ENCODE results near the gene RFNG.

RFNG gene

GRCh38 chr17:82049521-82049971 is 2.1 kb downstream of the RFNG start:
- WGBS, 2 experiments: 96% methylated on average over 16 of the region's 16 CpGs
- H3K36me3 ChIP-seq (ENCODE audit: control insufficient read depth, insufficient read depth, low read length): peaks cover 14% of the 10 kb centered on the region
- no peaks in the 10 kb centered on the region for H3K27me3 ChIP-seq (ENCODE audit: control insufficient read depth, insufficient read depth, low read length, poor library complexity, severe bottlenecking)
- H3K9me3 ChIP-seq (ENCODE audit: control insufficient read depth, low read length): no peaks in the 10 kb centered on the region
- no peak overlapping the region for H3K27ac ChIP-seq (ENCODE audit: insufficient read depth, low read depth, low read length, poor library complexity, severe bottlenecking)
- peaks cover 8% of the 10 kb centered on the region for H3K4me1 ChIP-seq (ENCODE audit: control insufficient read depth, insufficient read depth, low read length)
- no peak overlapping the region for H3K4me3 ChIP-seq (ENCODE audit: insufficient read depth, low read depth, low read length)

- peaks cover 8% of the 10 kb centered on the region for H3K4me1 ChIP-seq (ENCODE audit: control insufficient read depth, insufficient read depth, low read length)
- H3K27me3 ChIP-seq (ENCODE audit: control insufficient read depth, insufficient read depth, low read length, poor library complexity, severe bottlenecking): no peaks in the 10 kb centered on the region
- H3K36me3 ChIP-seq (ENCODE audit: control insufficient read depth, insufficient read depth, low read length): peaks cover 9% of the 10 kb centered on the region
- no peak overlapping the region for H3K27ac ChIP-seq (ENCODE audit: insufficient read depth, low read depth, low read length, poor library complexity, severe bottlenecking)
- no peaks in the 10 kb centered on the region for H3K9me3 ChIP-seq (ENCODE audit: control insufficient read depth, low read length)
- 90 to 93% methylated on average over 8 of the region's 8 CpGs for WGBS, 2 experiments
- no peak overlapping the region for H3K4me3 ChIP-seq (ENCODE audit: insufficient read depth, low read depth, low read length)
Measured at GRCh38 chr17:82049106-82049505, 2.5 kb downstream of the RFNG start.

- H3K36me3 ChIP-seq (ENCODE audit: control insufficient read depth, insufficient read depth, low read length): peaks cover 4% of the 10 kb centered on the region
- no peaks in the 10 kb centered on the region for H3K27me3 ChIP-seq (ENCODE audit: control insufficient read depth, insufficient read depth, low read length, poor library complexity, severe bottlenecking)
- peaks cover 8% of the 10 kb centered on the region for H3K4me1 ChIP-seq (ENCODE audit: control insufficient read depth, insufficient read depth, low read length)
- no peak overlapping the region for H3K27ac ChIP-seq (ENCODE audit: insufficient read depth, low read depth, low read length, poor library complexity, severe bottlenecking)
- H3K4me3 ChIP-seq (ENCODE audit: insufficient read depth, low read depth, low read length): no peak overlapping the region
- H3K9me3 ChIP-seq (ENCODE audit: control insufficient read depth, low read length): no peaks in the 10 kb centered on the region
- 92 to 95% methylated on average over 20 of the region's 20 CpGs for WGBS, 2 experiments
Measured at GRCh38 chr17:82048571-82048971, 3.0 kb downstream of the RFNG start.

GRCh38 chr17:82047914-82048570 is 3.6 kb downstream of the RFNG start:
- WGBS, 2 experiments: 88 to 92% methylated on average over 25 of the region's 25 CpGs
- Histone ChIP-seq H3K36me3 (ENCODE audit: control insufficient read depth, insufficient read depth, low read length) (peaks cover 3% of the 10 kb centered on the region), H3K4me1 (ENCODE audit: control insufficient read depth, insufficient read depth, low read length) (peaks cover 7% of the 10 kb centered on the region)

GRCh38 chr17:82047379-82047778 is 4.2 kb downstream of the RFNG start:
- Histone ChIP-seq H3K36me3 (ENCODE audit: control insufficient read depth, insufficient read depth, low read length) (peaks cover 3% of the 10 kb centered on the region), H3K27ac (ENCODE audit: insufficient read depth, low read depth, low read length, poor library complexity, severe bottlenecking) (no peak overlapping the region), H3K4me1 (ENCODE audit: control insufficient read depth, insufficient read depth, low read length) (peaks cover 5% of the 10 kb centered on the region), H3K27me3 (ENCODE audit: control insufficient read depth, insufficient read depth, low read length, poor library complexity, severe bottlenecking) (no peaks in the 10 kb centered on the region), H3K4me3 (ENCODE audit: insufficient read depth, low read depth, low read length) (no peak overlapping the region), H3K9me3 (ENCODE audit: control insufficient read depth, low read length) (no peaks in the 10 kb centered on the region)
- WGBS, 2 experiments: 93 to 95% methylated on average over 24 of the region's 24 CpGs

More at GRCh38 chr17:82047914-82048570, 3.6 kb downstream of the RFNG start:
- Histone ChIP-seq H3K27me3 (ENCODE audit: control insufficient read depth, insufficient read depth, low read length, poor library complexity, severe bottlenecking) (no peaks in the 10 kb centered on the region), H3K27ac (ENCODE audit: insufficient read depth, low read depth, low read length, poor library complexity, severe bottlenecking) (no peak overlapping the region), H3K9me3 (ENCODE audit: control insufficient read depth, low read length) (no peaks in the 10 kb centered on the region), H3K4me3 (ENCODE audit: insufficient read depth, low read depth, low read length) (no peak overlapping the region)

- Histone ChIP-seq H3K9me3 (ENCODE audit: control insufficient read depth, low read length) (no peaks in the 10 kb centered on the region), H3K4me1 (ENCODE audit: control insufficient read depth, insufficient read depth, low read length) (peaks cover 5% of the 10 kb centered on the region), H3K36me3 (ENCODE audit: control insufficient read depth, insufficient read depth, low read length) (peaks cover 3% of the 10 kb centered on the region), H3K27me3 (ENCODE audit: control insufficient read depth, insufficient read depth, low read length, poor library complexity, severe bottlenecking) (no peaks in the 10 kb centered on the region), H3K4me3 (ENCODE audit: insufficient read depth, low read depth, low read length) (no peak overlapping the region), H3K27ac (ENCODE audit: insufficient read depth, low read depth, low read length, poor library complexity, severe bottlenecking) (no peak overlapping the region)
- WGBS, 2 experiments: 95% methylated on average over 21 of the region's 21 CpGs
Measured at GRCh38 chr17:82046903-82047302, 4.7 kb downstream of the RFNG start.

- Histone ChIP-seq H3K36me3 (ENCODE audit: control insufficient read depth, insufficient read depth, low read length) (peaks cover 3% of the 10 kb centered on the region), H3K9me3 (ENCODE audit: control insufficient read depth, low read length) (no peaks in the 10 kb centered on the region), H3K4me1 (ENCODE audit: control insufficient read depth, insufficient read depth, low read length) (peaks cover 4% of the 10 kb centered on the region), H3K4me3 (ENCODE audit: insufficient read depth, low read depth, low read length) (no peak overlapping the region), H3K27ac (ENCODE audit: insufficient read depth, low read depth, low read length, poor library complexity, severe bottlenecking) (no peak overlapping the region), H3K27me3 (ENCODE audit: control insufficient read depth, insufficient read depth, low read length, poor library complexity, severe bottlenecking) (no peaks in the 10 kb centered on the region)
- 94% methylated on average over 14 of the region's 14 CpGs for WGBS, 2 experiments
Measured at GRCh38 chr17:82045936-82046484, 5.6 kb downstream of the RFNG start.

GRCh38 chr17:82043507-82043906 is 8.1 kb downstream of the RFNG start:
- no peaks in the 10 kb centered on the region for H3K27me3 ChIP-seq (ENCODE audit: control insufficient read depth, insufficient read depth, low read length, poor library complexity, severe bottlenecking)
- 73 to 74% methylated on average over 16 of the region's 16 CpGs for WGBS, 2 experiments
- H3K9me3 ChIP-seq (ENCODE audit: control insufficient read depth, low read length): no peaks in the 10 kb centered on the region

GRCh38 chr17:82042649-82043048 is 9.0 kb downstream of the RFNG start:
- no peak overlapping the region for H3K4me3 ChIP-seq (ENCODE audit: insufficient read depth, low read depth, low read length)
- 94 to 95% methylated on average over 9 of the region's 9 CpGs for whole genome bisulfite sequencing, 2 experiments

More at GRCh38 chr17:82043507-82043906, 8.1 kb downstream of the RFNG start:
- no peaks in the 10 kb centered on the region for H3K4me1 ChIP-seq (ENCODE audit: control insufficient read depth, insufficient read depth, low read length)
- H3K27ac ChIP-seq (ENCODE audit: insufficient read depth, low read depth, low read length, poor library complexity, severe bottlenecking): no peak overlapping the region
- no peaks in the 10 kb centered on the region for H3K36me3 ChIP-seq (ENCODE audit: control insufficient read depth, insufficient read depth, low read length)
- no peak overlapping the region for H3K4me3 ChIP-seq (ENCODE audit: insufficient read depth, low read depth, low read length)

GRCh38 chr17:82041144-82041814 is 10.3 kb downstream of the RFNG start:
- Histone ChIP-seq H3K4me3 (ENCODE audit: insufficient read depth, low read depth, low read length) (no peak overlapping the region), H3K4me1 (ENCODE audit: control insufficient read depth, insufficient read depth, low read length) (no peaks in the 10 kb centered on the region), H3K27me3 (ENCODE audit: control insufficient read depth, insufficient read depth, low read length, poor library complexity, severe bottlenecking) (peaks cover 6% of the 10 kb centered on the region), H3K27ac (ENCODE audit: insufficient read depth, low read depth, low read length, poor library complexity, severe bottlenecking) (no peak overlapping the region), H3K36me3 (ENCODE audit: control insufficient read depth, insufficient read depth, low read length) (no peaks in the 10 kb centered on the region), H3K9me3 (ENCODE audit: control insufficient read depth, low read length) (no peaks in the 10 kb centered on the region)
- 81% methylated on average over 17 of the region's 17 CpGs for WGBS, 2 experiments

More at GRCh38 chr17:82042649-82043048, 9.0 kb downstream of the RFNG start:
- H3K9me3 ChIP-seq (ENCODE audit: control insufficient read depth, low read length): no peaks in the 10 kb centered on the region
- no peak overlapping the region for H3K27ac ChIP-seq (ENCODE audit: insufficient read depth, low read depth, low read length, poor library complexity, severe bottlenecking)
- H3K4me1 ChIP-seq (ENCODE audit: control insufficient read depth, insufficient read depth, low read length): no peaks in the 10 kb centered on the region
- H3K36me3 ChIP-seq (ENCODE audit: control insufficient read depth, insufficient read depth, low read length): no peaks in the 10 kb centered on the region
- no peaks in the 10 kb centered on the region for H3K27me3 ChIP-seq (ENCODE audit: control insufficient read depth, insufficient read depth, low read length, poor library complexity, severe bottlenecking)
